Vagina (tissue), 2 donors: ENCODE results near the gene ABCA5. TPM values are rescaled to one million over a fixed set of nuclear protein-coding genes. Genes with fewer than 3 reads are reported as not detected.
"Not testable (repeated sequence)": the region's sequence is repeated elsewhere in the genome, so short reads cannot be mapped to it uniquely, and the experiment has no call there.

Experiments used
- DNase-seq, 2 donors: peaks; one replicate each; pipeline ENCODE4 v3.0.0-alpha.2; 2017; ENCODE audit errors: extremely low spot score in 2 of 2
- H3K27ac ChIP-seq: fragments of 200-600 bp; sonication (generic); one replicate; pipeline ENCODE4 v1.5.1; 2019
- H3K27me3 ChIP-seq: fragments of 200-600 bp; sonication (generic); one replicate; pipeline ENCODE4 v1.5.1; 2019
- H3K36me3 ChIP-seq, 2 donors: fragments of 200-600 bp; sonication (generic); one replicate each; pipeline ENCODE4 v1.5.1; 2017 to 2019
- H3K4me1 ChIP-seq: fragments of 200-600 bp; sonication (generic); one replicate; pipeline ENCODE4 v1.5.1; 2019
- H3K4me3 ChIP-seq, 2 donors: fragments of 200-600 bp; sonication (generic); 1 replicate in 1 of 2; 2 replicates in 1 of 2; pipeline ENCODE4 v1.5.1; 2016 to 2019
- H3K9me3 ChIP-seq: fragments of 200-600 bp; sonication (generic); one replicate; pipeline ENCODE4 v1.5.1; 2019
- POLR2A ChIP-seq, 2 donors: fragments of 450-650 bp; IDR thresholded peaks; one replicate each; pipeline ENCODE4 v1.6.1; 2017; ENCODE audit warnings: antibody characterized with exemption in 2 of 2, mild to moderate bottlenecking in 2 of 2, moderate library complexity in 2 of 2
- POLR2AphosphoS5 ChIP-seq, 2 donors: sonication (generic); formaldehyde crosslinking; IDR thresholded peaks; one replicate each; pipeline ENCODE4 v1.9.0; 2017; ENCODE audit warnings: antibody characterized with exemption in 2 of 2, mild to moderate bottlenecking in 2 of 2, low read depth in 1 of 2; ENCODE audit not compliant: insufficient read depth in 1 of 2
- intact Hi-C: fragments of 100-400 bp; cut with DNase I; formaldehyde crosslinking; loops from one replicate; pipeline ENCODE4 v1.15.1; 2023
- total RNA-seq: library from RNA; depleted of rRNA; stranded (reverse); fragments of >200 nt; gene quantifications from one replicate; pipeline ENCODE4 v1.2.3, GENCODE V29; 2016
- TF ChIP-seq, protein P1 (sequence below), 3 experiments: fragments of 450-650 bp in 2 of 3; fragments of 200-600 bp in 1 of 3; sonication (generic) in 1 of 3; IDR thresholded peaks; one replicate each; pipeline ENCODE4 v1.5.1; 2017 to 2019; ENCODE audit warnings: antibody characterized with exemption in 3 of 3, mild to moderate bottlenecking in 2 of 3, moderate library complexity in 2 of 3

The ABCA5 gene
- total RNA-seq, 1 donor from 2014 or later = 50.6 TPM

DNA sequence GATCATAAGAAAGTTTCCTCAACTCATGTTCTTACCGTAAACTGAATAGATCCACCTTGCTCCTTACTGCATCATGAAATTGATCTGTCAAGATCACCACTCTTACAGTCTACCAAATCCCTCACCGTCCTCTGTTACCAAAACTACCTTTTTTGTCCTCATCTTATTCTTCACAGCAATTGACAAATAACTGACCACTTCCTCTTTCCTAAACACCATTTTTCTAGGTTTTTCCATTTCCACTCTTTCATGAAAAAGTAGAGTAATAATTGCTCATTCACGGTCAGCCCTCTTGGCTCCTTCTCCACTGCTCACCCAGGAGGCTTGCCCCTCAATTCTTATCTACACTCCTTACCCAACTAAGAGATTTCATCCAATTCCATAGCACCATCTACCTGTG, 44.9 kb downstream of the ABCA5 start:
- DNase-seq = no peak
- H3K4me3 ChIP-seq = no peak overlapping the region
- H3K4me1 ChIP-seq = no peaks in the 10 kb centered on the region
- H3K27ac ChIP-seq = no peak overlapping the region
- no peaks in the 10 kb centered on the region for H3K9me3 ChIP-seq
- intact Hi-C loops = no loop called here
- no peaks in the 10 kb centered on the region for H3K27me3 ChIP-seq
- peaks cover 0 to 23% of the 10 kb centered on the region in 2 donors for H3K36me3 ChIP-seq
- TF ChIP-seq, protein P1, sequence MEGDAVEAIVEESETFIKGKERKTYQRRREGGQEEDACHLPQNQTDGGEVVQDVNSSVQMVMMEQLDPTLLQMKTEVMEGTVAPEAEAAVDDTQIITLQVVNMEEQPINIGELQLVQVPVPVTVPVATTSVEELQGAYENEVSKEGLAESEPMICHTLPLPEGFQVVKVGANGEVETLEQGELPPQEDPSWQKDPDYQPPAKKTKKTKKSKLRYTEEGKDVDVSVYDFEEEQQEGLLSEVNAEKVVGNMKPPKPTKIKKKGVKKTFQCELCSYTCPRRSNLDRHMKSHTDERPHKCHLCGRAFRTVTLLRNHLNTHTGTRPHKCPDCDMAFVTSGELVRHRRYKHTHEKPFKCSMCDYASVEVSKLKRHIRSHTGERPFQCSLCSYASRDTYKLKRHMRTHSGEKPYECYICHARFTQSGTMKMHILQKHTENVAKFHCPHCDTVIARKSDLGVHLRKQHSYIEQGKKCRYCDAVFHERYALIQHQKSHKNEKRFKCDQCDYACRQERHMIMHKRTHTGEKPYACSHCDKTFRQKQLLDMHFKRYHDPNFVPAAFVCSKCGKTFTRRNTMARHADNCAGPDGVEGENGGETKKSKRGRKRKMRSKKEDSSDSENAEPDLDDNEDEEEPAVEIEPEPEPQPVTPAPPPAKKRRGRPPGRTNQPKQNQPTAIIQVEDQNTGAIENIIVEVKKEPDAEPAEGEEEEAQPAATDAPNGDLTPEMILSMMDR (IDR thresholded peaks at IDR 0.05) = no peak

DNA sequence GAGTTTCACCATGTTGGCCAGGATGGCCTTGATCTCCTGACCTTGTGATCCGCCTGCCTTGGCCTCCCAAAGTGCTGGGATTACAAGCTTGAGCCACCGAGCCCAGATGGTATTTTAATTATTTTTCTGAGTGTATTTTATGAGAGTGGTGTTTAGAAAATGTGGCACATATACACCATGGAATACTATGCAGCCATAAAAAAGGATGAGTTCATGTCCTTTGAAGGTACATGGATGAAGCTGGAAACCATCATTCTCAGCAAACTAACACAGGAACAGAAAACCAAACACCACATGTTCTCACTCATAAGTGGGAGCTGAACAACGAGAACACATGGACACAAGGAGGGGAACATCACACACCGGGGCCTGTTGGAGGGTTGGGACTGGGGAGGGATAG, 50.7 kb downstream of the ABCA5 start:
- DNase-seq, H3K4me1 ChIP-seq, H3K9me3 ChIP-seq, H3K27me3 ChIP-seq, H3K4me3 ChIP-seq, H3K27ac ChIP-seq, intact Hi-C loops: not testable (repeated sequence)
- peaks cover 0 to 14% of the 10 kb centered on the region in 2 donors for H3K36me3 ChIP-seq

DNA sequence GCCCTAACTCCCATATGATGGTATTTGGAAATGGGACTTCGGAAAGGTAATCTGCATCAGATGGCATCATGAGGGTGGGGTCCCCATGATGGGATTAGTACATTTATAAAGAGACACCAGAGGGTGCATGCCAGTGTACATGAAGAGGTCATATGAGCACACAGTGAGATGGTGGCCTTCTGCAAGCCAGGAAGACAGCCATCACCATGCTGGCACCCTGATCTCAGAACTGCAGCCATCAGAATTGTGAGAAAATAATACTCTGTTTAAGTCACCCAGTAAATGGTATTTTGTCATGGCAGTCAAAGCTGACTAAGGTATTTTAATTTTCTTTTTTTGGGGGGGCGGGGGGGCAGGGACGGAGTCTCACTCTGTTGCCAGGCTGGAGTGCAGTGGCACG, 51.2 kb downstream of the ABCA5 start:
- TF ChIP-seq POLR2AphosphoS5 (IDR thresholded peaks at IDR 0.05; ENCODE audit: insufficient read depth in 1 of 2, low read depth in 1 of 2) = no peak
- TF ChIP-seq POLR2A (IDR thresholded peaks at IDR 0.05) = no peak
- TF ChIP-seq, protein P1 (IDR thresholded peaks at IDR 0.05) = no peak
- no peaks in the 10 kb centered on the region for H3K4me1 ChIP-seq
- H3K27me3 ChIP-seq = no peaks in the 10 kb centered on the region
- no peak for DNase-seq
- no peaks in the 10 kb centered on the region for H3K9me3 ChIP-seq
- H3K36me3 ChIP-seq = peaks cover 0 to 14% of the 10 kb centered on the region in 2 donors
- no peak overlapping the region for H3K27ac ChIP-seq
- no peak overlapping the region for H3K4me3 ChIP-seq
- intact Hi-C loops = no loop called here

DNA sequence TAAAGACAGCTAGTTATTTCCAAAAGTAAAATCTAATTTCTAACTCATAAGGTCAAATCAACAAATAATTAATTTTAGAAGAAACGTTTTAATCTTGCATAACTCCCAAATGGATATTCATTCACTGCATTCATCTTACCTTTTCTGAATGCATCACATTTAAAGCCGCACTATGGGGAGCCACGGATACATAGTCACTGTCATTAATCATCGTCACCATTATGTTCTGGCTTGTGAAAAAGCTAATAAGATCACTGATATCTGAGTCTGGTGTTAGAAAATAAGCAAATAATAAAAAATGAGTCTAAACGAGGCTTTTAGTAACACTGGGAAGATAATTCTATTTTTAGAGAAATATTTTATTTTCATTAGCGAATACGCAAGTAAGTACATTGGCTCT, 55.9 kb downstream of the ABCA5 start:
- Histone ChIP-seq H3K27me3 (no peaks in the 10 kb centered on the region), H3K4me1 (no peaks in the 10 kb centered on the region), H3K9me3 (no peaks in the 10 kb centered on the region), H3K27ac (no peak overlapping the region), H3K4me3 (no peak overlapping the region), H3K36me3 (no peaks in the 10 kb centered on the region)
- intact Hi-C loops = no loop called here
- DNase-seq = no peak
- TF ChIP-seq POLR2AphosphoS5 (IDR thresholded peaks at IDR 0.05; ENCODE audit: insufficient read depth in 1 of 2, low read depth in 1 of 2) (no peak), POLR2A (IDR thresholded peaks at IDR 0.05) (no peak)
- TF ChIP-seq, protein P1 (IDR thresholded peaks at IDR 0.05) = no peak

DNA sequence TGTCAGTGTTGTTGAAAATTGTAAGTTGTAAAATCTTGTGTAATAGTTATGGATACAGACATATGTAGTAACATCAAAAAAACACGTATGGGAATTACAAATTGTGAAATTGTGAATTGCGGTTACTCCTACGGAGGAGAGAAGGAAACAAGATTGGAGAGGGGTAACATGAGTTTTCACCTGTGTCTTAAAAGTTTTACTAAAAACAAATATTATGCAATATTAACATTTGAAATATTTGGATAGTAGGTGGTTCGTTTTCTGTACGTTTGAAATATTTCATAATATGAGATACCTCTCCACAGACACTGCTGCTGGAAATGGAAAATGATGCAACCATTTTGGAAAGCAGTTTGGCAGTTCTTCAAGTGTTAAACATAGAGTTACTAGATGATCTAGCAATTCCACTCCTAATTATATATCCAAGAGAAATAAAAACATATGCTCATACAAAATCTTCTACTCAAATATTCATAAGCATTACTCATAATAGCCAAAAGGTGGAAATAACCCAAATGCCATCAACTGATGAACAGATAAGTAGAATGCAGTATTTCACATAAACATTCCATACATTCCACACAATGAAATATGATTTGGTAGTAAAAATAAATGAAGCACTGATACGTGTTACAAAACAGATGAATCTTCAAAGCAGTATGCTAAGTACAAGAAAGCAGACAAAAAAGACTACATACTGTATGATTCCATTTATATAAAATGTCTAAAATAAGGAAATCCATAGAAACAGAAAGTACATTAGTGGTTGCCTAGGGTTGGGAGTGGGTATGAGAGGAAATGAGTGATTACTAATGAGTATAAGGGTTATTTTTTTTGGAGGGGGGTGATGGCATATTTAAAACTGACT, 57.6 kb downstream of the ABCA5 start:
- no peak overlapping the region for H3K27ac ChIP-seq
- intact Hi-C loops = no loop called here
- H3K4me3 ChIP-seq = no peak overlapping the region
- H3K36me3 ChIP-seq = no peaks in the 10 kb centered on the region
- H3K4me1 ChIP-seq = no peaks in the 10 kb centered on the region
- no peaks in the 10 kb centered on the region for H3K27me3 ChIP-seq
- no peak for DNase-seq
- TF ChIP-seq POLR2AphosphoS5 (IDR thresholded peaks at IDR 0.05; ENCODE audit: insufficient read depth in 1 of 2, low read depth in 1 of 2) = no peak
- TF ChIP-seq, protein P1 (IDR thresholded peaks at IDR 0.05) = no peak
- H3K9me3 ChIP-seq = no peaks in the 10 kb centered on the region
